Activated T-cell treated with anti-CD3 and anti-CD28 coated beads for 48 hours (primary cell): ENCODE measurements around the gene COMMD4.
"Not testable (repeated sequence)": the region's sequence is repeated elsewhere in the genome, so short reads cannot be mapped to it uniquely, and the experiment has no call there.

ENCODE experiments used
- DNase-seq: peaks from one replicate; pipeline ENCODE4 v3.0.0-alpha.2; 2020; ENCODE audit warnings: low read depth

Gene COMMD4

GRCh38 chr15:75380773-75381172 lies 44.9 kb downstream of the COMMD4 start:
- no peak for DNase-seq

GRCh38 chr15:75383986-75384385 lies 48.1 kb downstream of the COMMD4 start:
- not testable (repeated sequence) for DNase-seq
